Mucosa of rectum (tissue), 2 donors: ENCODE results near the gene DUSP7.
A peak's percentile ranks its signal among the peaks of the same experiment; 100 is the strongest.

Source experiments
- H3K27ac ChIP-seq, 2 donors: one replicate each; pipeline ENCODE4 v1.7.0; 2013; ENCODE audit warnings: inconsistent platforms in 2 of 2, low read depth in 2 of 2, low read length in 2 of 2
- H3K27me3 ChIP-seq, 2 donors: one replicate each; pipeline ENCODE4 v1.7.0; 2013; ENCODE audit warnings: low read length in 2 of 2; ENCODE audit not compliant: control insufficient read depth in 2 of 2, insufficient read depth in 2 of 2
- H3K36me3 ChIP-seq, 2 donors: one replicate each; pipeline ENCODE4 v1.7.0; 2013; ENCODE audit warnings: low read length in 2 of 2; ENCODE audit not compliant: control insufficient read depth in 2 of 2, insufficient read depth in 2 of 2
- H3K4me1 ChIP-seq, 2 donors: one replicate each; pipeline ENCODE4 v1.7.0; 2013; ENCODE audit warnings: low read length in 2 of 2, mild to moderate bottlenecking in 1 of 2; ENCODE audit not compliant: control insufficient read depth in 2 of 2, insufficient read depth in 2 of 2
- H3K4me3 ChIP-seq, 2 donors: one replicate each; pipeline ENCODE4 v1.7.0; 2013; ENCODE audit warnings: low read length in 2 of 2
- H3K9ac ChIP-seq, 2 donors: one replicate each; pipeline ENCODE4 v1.7.0; 2013; ENCODE audit warnings: low read length in 2 of 2, low read depth in 1 of 2, mild to moderate bottlenecking in 1 of 2
- H3K9me3 ChIP-seq, 2 donors: one replicate each; pipeline ENCODE4 v1.7.0; 2013; ENCODE audit warnings: low read length in 2 of 2; ENCODE audit not compliant: control insufficient read depth in 2 of 2
- donor health status: healthy.
- donor health status: Normal muscosa, but diverticular disease.

DUSP7 gene

DNA sequence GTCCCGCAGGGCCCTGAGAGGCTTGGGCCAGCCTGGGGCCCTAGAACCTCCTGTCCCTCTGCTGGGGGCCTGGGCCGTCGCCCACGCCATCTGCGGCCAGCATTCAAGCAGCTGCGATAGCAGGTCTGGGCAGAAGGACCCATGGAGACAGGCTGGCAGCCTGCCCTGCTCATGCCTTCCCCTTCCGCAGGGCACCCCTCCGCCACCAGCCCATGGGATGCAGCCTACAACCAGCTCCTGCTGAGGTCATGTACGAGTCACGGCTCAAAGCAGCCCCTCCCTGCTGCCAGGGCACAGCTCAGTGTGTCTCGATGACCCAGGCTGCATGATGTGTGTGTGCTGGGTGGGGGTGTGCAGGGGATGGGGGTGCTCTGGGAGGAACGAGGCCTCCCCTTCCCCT, 27.8 kb downstream of the DUSP7 start:
- no peak overlapping the region for H3K9ac ChIP-seq
- no peaks in the 10 kb centered on the region for H3K9me3 ChIP-seq
- H3K27ac ChIP-seq, result no peak overlapping the region
- no peak overlapping the region for H3K4me3 ChIP-seq
- H3K27me3 ChIP-seq, result no peaks in the 10 kb centered on the region
- H3K36me3 ChIP-seq, result no peaks in the 10 kb centered on the region
- H3K4me1 ChIP-seq, result no peaks in the 10 kb centered on the region

DNA sequence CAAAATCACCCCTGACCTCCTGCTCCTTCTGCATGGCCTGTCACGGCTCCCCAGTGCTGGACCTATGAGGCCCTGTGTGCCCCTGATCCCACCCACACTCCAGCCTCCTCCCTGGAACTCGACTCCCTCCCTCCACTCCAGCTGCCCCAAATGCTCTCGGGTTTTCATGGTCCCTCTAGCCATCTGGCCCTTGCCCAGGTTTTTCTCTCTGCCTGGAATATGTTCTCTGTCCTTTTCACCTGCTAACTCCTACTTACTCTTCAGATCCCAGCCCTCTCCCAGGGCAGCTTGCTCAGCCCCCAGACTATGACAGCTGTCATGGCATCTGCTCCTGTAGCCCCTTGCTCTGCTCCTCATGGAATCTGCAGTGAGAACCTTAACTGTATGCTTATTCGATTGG, 30.3 kb downstream of the DUSP7 start:
- no peak overlapping the region for H3K27ac ChIP-seq
- H3K9me3 ChIP-seq, result no peaks in the 10 kb centered on the region
- no peaks in the 10 kb centered on the region for H3K4me1 ChIP-seq
- no peak overlapping the region for H3K4me3 ChIP-seq
- no peaks in the 10 kb centered on the region for H3K36me3 ChIP-seq
- no peaks in the 10 kb centered on the region for H3K27me3 ChIP-seq
- H3K9ac ChIP-seq, result no peak overlapping the region

DNA sequence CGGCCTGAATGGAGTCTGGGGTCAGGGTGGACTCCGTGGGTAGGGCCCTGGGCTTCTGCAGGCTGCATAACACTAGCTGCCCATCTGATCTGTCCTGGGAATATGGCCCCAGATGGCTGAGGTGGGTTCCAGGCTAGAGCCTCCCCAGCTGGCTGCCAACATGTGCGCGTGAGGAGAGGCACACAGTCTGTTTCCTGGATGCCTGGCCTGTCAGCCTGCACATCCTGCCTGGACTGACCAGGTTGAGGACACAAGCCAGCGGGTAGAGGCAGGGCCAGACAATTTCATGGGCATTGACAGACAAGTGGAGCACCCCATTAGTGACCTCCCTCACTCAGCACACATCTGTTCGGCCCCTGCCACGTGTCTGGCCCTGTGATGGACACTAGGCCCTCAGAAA, 30.9 kb downstream of the DUSP7 start:
- H3K4me3 ChIP-seq, result no peak overlapping the region
- no peaks in the 10 kb centered on the region for H3K9me3 ChIP-seq
- H3K9ac ChIP-seq, result no peak overlapping the region
- no peak overlapping the region for H3K27ac ChIP-seq
- H3K36me3 ChIP-seq, result no peaks in the 10 kb centered on the region
- H3K4me1 ChIP-seq, result no peaks in the 10 kb centered on the region
- H3K27me3 ChIP-seq, result no peaks in the 10 kb centered on the region

DNA sequence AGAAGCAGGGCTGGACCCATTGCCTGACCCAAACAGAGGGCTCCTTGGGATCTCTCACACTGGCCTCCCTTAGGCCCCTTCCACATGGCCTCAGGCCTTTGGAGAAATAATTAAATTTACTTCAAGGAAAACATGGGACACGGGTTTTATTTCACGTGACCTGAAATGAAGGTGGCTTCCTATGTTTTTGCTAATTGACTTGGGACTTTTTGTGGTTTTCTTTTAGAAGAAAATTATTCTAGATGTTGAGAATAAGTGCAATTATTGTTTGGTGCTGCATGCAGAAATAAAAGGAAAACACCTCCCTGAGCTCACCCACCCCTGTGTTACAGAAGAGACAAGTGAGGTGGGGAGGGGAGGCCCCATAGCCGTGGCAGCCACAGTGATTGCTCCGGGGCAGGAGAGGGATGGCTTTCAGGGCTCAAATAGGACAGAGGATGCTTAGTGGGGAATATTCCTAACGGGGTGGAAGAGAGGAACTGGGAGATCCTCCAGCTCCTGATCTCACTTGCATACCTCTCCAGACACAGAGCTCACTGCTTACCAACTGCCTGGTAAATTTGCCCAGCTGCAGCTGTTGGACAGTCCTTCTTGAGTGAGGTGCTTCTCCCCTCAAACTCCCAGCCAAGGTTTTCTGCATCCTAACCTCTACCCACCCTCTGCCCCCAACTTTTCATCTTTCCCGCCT, 31.5 kb downstream of the DUSP7 start:
- H3K27me3 ChIP-seq, result no peaks in the 10 kb centered on the region
- H3K9ac ChIP-seq, result no peak overlapping the region
- H3K9me3 ChIP-seq, result no peaks in the 10 kb centered on the region
- no peak overlapping the region for H3K4me3 ChIP-seq
- H3K36me3 ChIP-seq, result no peaks in the 10 kb centered on the region
- H3K4me1 ChIP-seq, result no peaks in the 10 kb centered on the region
- no peak overlapping the region for H3K27ac ChIP-seq

DNA sequence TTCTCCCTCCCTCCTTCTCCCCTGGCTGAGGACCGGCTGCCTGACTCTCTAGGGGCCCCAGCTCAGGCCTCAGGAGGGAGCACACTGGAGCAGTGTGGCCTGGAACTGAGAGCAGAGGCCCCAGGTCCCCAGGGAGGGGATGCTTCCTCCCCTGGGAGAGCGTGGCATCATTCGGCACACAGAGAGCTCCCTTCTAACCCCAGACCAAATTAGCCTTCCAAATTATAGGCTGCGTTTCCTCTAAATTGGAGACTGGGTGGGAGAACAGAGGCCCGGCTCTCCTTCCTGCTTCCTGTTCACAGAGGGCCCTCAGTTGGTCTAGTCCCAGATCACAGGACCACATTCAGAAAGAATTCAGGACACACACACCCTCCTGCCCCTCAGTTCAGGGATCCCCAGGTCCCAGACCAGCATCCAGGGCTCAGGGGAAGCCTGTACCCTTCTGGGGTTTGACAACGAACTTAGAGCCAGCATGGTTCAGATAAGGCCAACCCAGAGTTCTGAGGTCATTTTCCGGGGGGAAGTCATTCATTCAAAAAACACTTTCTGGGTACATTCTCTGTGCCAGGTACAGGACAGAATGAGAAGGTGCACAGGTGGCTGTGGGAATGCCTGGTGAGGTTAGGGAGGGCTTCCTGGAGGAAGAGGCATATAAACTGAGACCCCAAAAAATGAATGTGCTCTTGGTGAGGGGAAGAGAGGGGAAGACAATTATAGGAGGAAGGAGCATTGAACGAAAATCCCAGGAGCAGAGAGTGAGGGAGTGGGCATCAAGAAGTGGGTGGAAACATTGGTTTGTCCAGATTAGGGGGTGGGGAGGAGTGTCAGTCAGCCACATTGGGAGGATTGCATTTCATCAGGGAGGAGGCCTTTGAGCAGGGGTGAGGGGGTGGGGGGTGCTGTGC, 32.3 kb downstream of the DUSP7 start:
- H3K27ac ChIP-seq, result no peak overlapping the region
- no peak overlapping the region for H3K9ac ChIP-seq
- no peaks in the 10 kb centered on the region for H3K36me3 ChIP-seq
- H3K4me3 ChIP-seq, result no peak overlapping the region
- no peaks in the 10 kb centered on the region for H3K9me3 ChIP-seq
- H3K4me1 ChIP-seq, result no peaks in the 10 kb centered on the region
- H3K27me3 ChIP-seq, result no peaks in the 10 kb centered on the region

DNA sequence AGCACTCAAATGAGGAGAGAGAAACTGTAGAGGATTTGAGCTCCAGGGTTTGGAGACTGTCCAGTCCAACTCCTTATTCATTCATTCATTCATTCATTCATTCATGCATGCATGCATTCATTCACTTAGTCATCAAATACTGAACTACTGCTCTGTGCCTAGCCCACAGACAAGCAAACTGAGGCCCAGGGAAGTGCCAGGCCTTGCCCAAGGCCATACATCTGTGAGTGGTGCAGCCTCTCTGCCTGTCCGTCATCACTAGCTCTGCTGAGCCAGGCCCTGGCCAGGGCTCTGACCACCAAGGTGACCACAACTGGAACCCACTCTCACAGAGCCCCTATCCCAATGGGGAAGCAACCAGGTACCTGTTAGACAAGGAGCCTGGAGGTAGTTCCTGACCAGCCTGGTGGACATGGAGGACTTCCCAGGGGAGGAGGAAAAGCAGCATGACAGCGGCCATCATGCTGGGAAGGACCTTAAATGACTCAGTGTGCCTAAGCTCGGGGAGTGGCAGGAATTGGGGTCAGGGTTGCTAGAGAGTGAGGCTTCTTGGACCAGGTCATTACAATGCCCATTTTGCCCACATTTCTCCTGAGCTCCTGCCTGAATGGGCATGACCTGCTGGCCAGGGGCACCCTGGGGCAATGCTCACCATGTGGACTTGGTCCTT, 33.1 kb downstream of the DUSP7 start:
- no peak overlapping the region for H3K4me3 ChIP-seq
- H3K27me3 ChIP-seq, result no peaks in the 10 kb centered on the region
- H3K4me1 ChIP-seq, result no peaks in the 10 kb centered on the region
- no peaks in the 10 kb centered on the region for H3K36me3 ChIP-seq
- no peak overlapping the region for H3K9ac ChIP-seq
- H3K27ac ChIP-seq, result no peak overlapping the region
- H3K9me3 ChIP-seq, result no peaks in the 10 kb centered on the region

DNA sequence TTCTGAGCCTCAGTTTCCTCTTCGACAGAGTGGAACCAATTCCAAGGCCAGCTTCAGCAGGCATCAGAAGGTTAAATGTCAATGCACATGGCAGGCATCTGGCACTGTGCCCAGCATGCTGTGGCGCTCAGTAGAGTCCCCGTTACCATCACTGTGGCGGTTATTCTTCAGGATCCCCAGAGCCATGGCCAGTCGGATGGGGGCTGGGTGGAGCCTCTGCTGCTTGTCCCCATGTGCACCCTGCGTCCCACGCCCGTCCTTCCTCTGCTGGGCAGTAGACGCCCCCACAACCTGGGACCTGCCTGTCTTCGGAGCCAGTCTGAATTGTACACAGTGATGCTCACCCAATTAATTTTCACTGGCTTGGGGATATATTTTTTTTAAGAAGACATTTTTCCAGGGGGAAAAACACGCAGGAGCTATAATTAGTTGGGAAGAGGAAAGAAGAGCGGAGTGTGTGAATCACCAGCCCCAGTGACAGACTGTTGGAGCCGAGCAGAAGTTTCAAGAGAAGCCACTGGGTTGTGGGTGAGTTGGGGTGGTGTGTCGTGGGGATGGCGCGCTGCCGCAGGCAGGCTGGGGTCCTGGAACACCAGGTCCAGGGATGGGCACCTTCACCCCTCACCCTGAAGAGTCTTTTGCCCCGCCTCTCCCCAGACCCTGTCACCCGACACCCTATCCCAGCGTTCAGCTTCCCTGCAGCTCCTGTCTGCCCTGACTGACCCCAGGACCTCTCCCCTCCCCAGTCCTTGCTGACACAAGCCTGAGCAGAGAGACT, 33.9 kb downstream of the DUSP7 start:
- H3K4me1 ChIP-seq, result no peaks in the 10 kb centered on the region
- H3K9ac ChIP-seq, result no peak overlapping the region
- no peaks in the 10 kb centered on the region for H3K27me3 ChIP-seq
- no peaks in the 10 kb centered on the region for H3K36me3 ChIP-seq
- peak overlapping the region in 1 of 2 donors; percentile 12 for H3K27ac ChIP-seq
- H3K9me3 ChIP-seq, result no peaks in the 10 kb centered on the region
- no peak overlapping the region for H3K4me3 ChIP-seq

DNA sequence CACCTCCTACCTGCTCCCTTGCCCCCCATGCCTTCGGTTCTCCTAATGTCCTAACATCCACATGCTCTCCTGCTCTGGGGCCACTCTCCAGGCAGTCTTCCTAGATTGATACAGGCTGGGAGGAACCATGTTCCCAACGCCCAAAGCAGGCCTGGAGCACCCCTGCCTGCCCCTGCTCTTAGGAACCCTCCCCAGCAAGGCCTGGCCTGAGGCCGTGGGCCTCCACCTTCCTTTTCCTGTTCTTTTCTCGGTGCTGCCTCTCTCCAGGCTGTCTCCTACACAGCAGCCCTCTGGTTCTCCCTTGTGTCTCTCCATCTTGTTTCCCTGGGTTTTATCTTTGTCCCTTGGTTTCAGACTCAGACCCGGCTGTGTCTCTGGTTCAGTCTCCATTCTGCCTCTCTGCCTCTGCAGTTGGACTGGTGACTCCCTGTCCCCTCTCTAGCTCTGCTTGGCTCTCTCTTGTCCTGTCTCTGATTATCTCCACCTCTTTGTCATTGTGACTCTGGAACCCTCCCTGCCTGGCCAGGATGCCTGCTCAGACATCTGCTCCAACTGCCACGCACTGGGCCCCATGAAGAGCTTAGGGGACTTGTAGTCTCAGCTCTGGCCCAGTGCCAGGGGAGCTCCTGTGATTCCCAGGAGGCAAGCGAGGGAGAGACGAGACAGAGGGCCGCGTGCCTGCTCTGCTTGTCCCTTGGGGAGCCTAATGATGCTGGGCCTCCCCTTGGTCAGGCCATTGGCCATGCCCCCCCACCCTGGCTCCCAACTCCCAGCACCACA, 34.7 kb downstream of the DUSP7 start:
- no peak overlapping the region for H3K4me3 ChIP-seq
- H3K4me1 ChIP-seq, result no peaks in the 10 kb centered on the region

DNA sequence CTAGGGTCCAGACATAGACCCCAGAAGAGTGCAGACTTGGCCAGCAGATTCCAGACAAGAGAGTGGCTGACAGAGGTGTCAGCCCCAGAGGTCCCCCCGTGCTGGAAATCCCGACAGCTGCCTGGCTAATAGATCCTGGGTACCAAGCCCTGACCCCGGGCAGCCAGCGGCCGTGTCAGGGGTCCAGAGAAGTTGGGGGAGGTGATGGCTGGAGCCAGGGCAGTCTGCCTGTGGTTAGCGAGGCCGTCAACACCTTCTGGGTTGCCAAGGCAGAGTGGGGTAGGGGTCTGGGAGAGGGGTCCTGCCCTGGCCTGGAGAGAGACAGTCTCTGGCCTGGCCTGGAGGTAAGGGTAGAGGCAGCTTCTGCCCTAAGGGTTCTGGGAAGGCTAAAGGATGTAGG, 35.6 kb downstream of the DUSP7 start:
- no peak overlapping the region for H3K27ac ChIP-seq
- H3K4me1 ChIP-seq, result no peaks in the 10 kb centered on the region
- H3K9ac ChIP-seq, result no peak overlapping the region
- H3K4me3 ChIP-seq, result no peak overlapping the region
- H3K9me3 ChIP-seq, result no peaks in the 10 kb centered on the region
- H3K36me3 ChIP-seq, result no peaks in the 10 kb centered on the region
- H3K27me3 ChIP-seq, result no peaks in the 10 kb centered on the region

More for the DNA sequence above, 34.7 kb downstream of the DUSP7 start:
- Histone ChIP-seq H3K9ac (no peak overlapping the region), H3K9me3 (no peaks in the 10 kb centered on the region), H3K27ac (peak overlapping the region in 1 of 2 donors; percentile 12), H3K27me3 (no peaks in the 10 kb centered on the region), H3K36me3 (no peaks in the 10 kb centered on the region)
